PC-3 (cell line): ENCODE data around the gene PSTK. TPM values are rescaled to one million over a fixed set of nuclear protein-coding genes. Genes with fewer than 3 reads are reported as not detected.

Experiments used
- ATAC-seq: fragments of 200-7000 bp; cut with Tn5 transposase; 2 replicates; pipeline ENCODE4 v1.9.1; 2020; ENCODE audit warnings: mild to moderate bottlenecking, moderate library complexity
- BruUV-seq: library from RNA; stranded (reverse); fragments of 400-500 nt; replicated peaks from 2 replicates; lab custom pipeline; 2021; lab: Mats Ljungman, UMichigan
- CTCF ChIA-PET: fragments of 300-600 bp; sonication (Branson Sonifier 250); formaldehyde crosslinking; loops from one replicate; lab custom pipeline; 2022; ENCODE audit warnings: antibody characterized with exemption; lab: Charles Lee
- POLR2A ChIA-PET: fragments of 300-600 bp; sonication (Branson Sonifier 250); formaldehyde crosslinking; loops from one replicate; lab custom pipeline; 2022; ENCODE audit warnings: antibody characterized with exemption; ENCODE audit not compliant: unreplicated experiment; lab: Charles Lee
- DNase-seq: peaks from one replicate; pipeline ENCODE4 v3.0.0-alpha.2; 2015
- H2AFZ ChIP-seq: fragments of 300-600 bp; sonication (generic); 2 replicates; pipeline ENCODE4 v1.6.0; 2016; ENCODE audit warnings: antibody characterized with exemption, low read length
- H3F3A ChIP-seq: fragments of 300-600 bp; sonication (generic); one replicate; pipeline ENCODE4 v1.6.0; 2017; ENCODE audit warnings: antibody characterized with exemption, low read length, control low read depth, mild to moderate bottlenecking; ENCODE audit not compliant: unreplicated experiment
- H3K27ac ChIP-seq: fragments of 300-600 bp; sonication (generic); 2 replicates; pipeline ENCODE4 v1.5.1; 2016; ENCODE audit warnings: mild to moderate bottlenecking, low read length
- H3K27me3 ChIP-seq: fragments of 300-600 bp; sonication (generic); 2 replicates; pipeline ENCODE4 v1.6.1; 2016; ENCODE audit warnings: low read length, mixed read lengths
- H3K36me3 ChIP-seq: fragments of 300-600 bp; sonication (generic); 2 replicates; pipeline ENCODE4 v1.6.1; 2016; ENCODE audit warnings: low read depth, mixed run types, low read length, mixed read lengths
- H3K4me1 ChIP-seq: fragments of 300-600 bp; sonication (generic); 2 replicates; pipeline ENCODE4 v1.5.1; 2016; ENCODE audit warnings: low read length; ENCODE audit not compliant: insufficient read depth
- H3K4me2 ChIP-seq: fragments of 300-600 bp; sonication (generic); 2 replicates; pipeline ENCODE4 v1.6.0; 2016; ENCODE audit warnings: low read length
- H3K4me3 ChIP-seq: fragments of 300-600 bp; sonication (generic); 2 replicates; pipeline ENCODE4 v1.5.1; 2016; ENCODE audit warnings: mild to moderate bottlenecking, low read length, mixed read lengths
- H3K79me2 ChIP-seq: fragments of 300-600 bp; sonication (generic); 2 replicates; pipeline ENCODE4 v1.6.1; 2017; ENCODE audit warnings: low read length, mixed read lengths
- H3K9ac ChIP-seq: fragments of 300-600 bp; sonication (generic); 2 replicates; pipeline ENCODE4 v1.6.0; 2016; ENCODE audit warnings: mild to moderate bottlenecking, low read length
- H3K9me2 ChIP-seq: fragments of 300-600 bp; sonication (generic); replicated peaks from 2 replicates; pipeline ENCODE4 v1.6.1; 2016; ENCODE audit warnings: mixed run types, low read length, mixed read lengths
- H3K9me3 ChIP-seq: fragments of 300-600 bp; sonication (generic); 2 replicates; pipeline ENCODE4 v1.6.1; 2016; ENCODE audit warnings: low read length, mixed read lengths
- H4K20me1 ChIP-seq: fragments of 300-600 bp; sonication (generic); 2 replicates; pipeline ENCODE4 v1.6.1; 2016; ENCODE audit warnings: low read length, mixed read lengths
- EZH2 ChIP-seq: fragments of 300-600 bp; sonication (generic); IDR thresholded peaks from one replicate; pipeline ENCODE4 v1.6.1; 2017; ENCODE audit warnings: antibody characterized with exemption, mild to moderate bottlenecking, low read length; ENCODE audit not compliant: unreplicated experiment
- EZH2phosphoT487 ChIP-seq: fragments of 300-600 bp; sonication (generic); IDR thresholded peaks from 2 replicates; pipeline ENCODE4 v1.6.1; 2018; ENCODE audit warnings: mild to moderate bottlenecking, antibody characterized with exemption, low read length, borderline replicate concordance
- intact Hi-C: fragments of 100-400 bp; cut with micrococcal nuclease; formaldehyde crosslinking; loops from 2 replicates; pipeline ENCODE4 v1.9.0; 2023
- total RNA-seq: library from RNA; depleted of rRNA; stranded (reverse); fragments of >200 nt; gene quantifications from 2 replicates; pipeline ENCODE4 v1.2.3, GENCODE V29; 2014
- TF ChIP-seq, protein P1 (sequence below): fragments of 300-600 bp; sonication (generic); conservative IDR thresholded peaks from 2 replicates; pipeline ENCODE4 v1.5.1; 2017; ENCODE audit warnings: antibody characterized with exemption, low read depth, mild to moderate bottlenecking, low read length

PSTK gene
- total RNA-seq, 1 experiment from 2014 or later, result 2.6 TPM

DNA sequence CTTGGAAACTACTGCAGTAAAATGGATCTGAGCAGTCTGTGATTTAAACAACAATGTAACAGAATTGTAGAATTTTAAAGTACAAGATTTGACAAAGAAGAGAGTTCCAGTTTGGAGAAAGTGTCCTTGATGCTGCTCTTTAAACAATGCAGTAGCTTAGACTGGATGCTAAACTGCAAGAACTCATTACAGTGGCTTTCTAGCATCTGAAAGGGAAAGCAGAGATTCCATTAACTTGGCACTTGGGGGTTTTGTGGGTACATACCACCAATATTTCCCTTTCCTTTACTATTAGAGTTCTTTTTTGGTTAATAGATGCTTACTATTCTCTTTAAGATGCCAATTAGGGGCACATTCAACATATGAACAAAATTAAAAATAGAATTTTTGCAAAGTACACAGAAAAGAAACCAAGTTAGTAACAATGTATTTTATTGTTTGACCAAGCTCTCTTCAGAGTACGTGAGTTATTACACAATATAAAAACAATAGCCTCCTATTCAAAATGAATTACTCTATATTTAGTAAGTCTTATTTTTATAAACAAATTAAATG is 11.9 kb downstream of the PSTK start:
- no peak overlapping the region for H3K27ac ChIP-seq
- 0 out of 2 replicates have a peak, but pooled peaks cover 5% of the 10 kb centered on the region for H3K4me1 ChIP-seq
- H3F3A ChIP-seq, result no peaks in the 10 kb centered on the region
- H3K4me2 ChIP-seq, result no peak overlapping the region
- ChIA-PET POLR2A (no interaction called here), CTCF (no interaction called here)
- H3K27me3 ChIP-seq, result no peaks in the 10 kb centered on the region
- H3K36me3 ChIP-seq, result no peaks in the 10 kb centered on the region
- no TSS peak for BruUV-seq
- no peak overlapping the region for H2AFZ ChIP-seq
- DNase-seq (no peak), ATAC-seq (no peak)
- intact Hi-C loops, result no loop called here
- H3K9me3 ChIP-seq, result no peaks in the 10 kb centered on the region
- H4K20me1 ChIP-seq, result no peaks in the 10 kb centered on the region
- H3K9ac ChIP-seq, result no peak overlapping the region
- no peaks in the 10 kb centered on the region for H3K79me2 ChIP-seq
- TF ChIP-seq, protein P1, sequence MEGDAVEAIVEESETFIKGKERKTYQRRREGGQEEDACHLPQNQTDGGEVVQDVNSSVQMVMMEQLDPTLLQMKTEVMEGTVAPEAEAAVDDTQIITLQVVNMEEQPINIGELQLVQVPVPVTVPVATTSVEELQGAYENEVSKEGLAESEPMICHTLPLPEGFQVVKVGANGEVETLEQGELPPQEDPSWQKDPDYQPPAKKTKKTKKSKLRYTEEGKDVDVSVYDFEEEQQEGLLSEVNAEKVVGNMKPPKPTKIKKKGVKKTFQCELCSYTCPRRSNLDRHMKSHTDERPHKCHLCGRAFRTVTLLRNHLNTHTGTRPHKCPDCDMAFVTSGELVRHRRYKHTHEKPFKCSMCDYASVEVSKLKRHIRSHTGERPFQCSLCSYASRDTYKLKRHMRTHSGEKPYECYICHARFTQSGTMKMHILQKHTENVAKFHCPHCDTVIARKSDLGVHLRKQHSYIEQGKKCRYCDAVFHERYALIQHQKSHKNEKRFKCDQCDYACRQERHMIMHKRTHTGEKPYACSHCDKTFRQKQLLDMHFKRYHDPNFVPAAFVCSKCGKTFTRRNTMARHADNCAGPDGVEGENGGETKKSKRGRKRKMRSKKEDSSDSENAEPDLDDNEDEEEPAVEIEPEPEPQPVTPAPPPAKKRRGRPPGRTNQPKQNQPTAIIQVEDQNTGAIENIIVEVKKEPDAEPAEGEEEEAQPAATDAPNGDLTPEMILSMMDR, result no peak
- TF ChIP-seq EZH2phosphoT487, result no peak
- no peak for TF ChIP-seq EZH2
- no peaks in the 10 kb centered on the region for H3K9me2 ChIP-seq
- no peak overlapping the region for H3K4me3 ChIP-seq

DNA sequence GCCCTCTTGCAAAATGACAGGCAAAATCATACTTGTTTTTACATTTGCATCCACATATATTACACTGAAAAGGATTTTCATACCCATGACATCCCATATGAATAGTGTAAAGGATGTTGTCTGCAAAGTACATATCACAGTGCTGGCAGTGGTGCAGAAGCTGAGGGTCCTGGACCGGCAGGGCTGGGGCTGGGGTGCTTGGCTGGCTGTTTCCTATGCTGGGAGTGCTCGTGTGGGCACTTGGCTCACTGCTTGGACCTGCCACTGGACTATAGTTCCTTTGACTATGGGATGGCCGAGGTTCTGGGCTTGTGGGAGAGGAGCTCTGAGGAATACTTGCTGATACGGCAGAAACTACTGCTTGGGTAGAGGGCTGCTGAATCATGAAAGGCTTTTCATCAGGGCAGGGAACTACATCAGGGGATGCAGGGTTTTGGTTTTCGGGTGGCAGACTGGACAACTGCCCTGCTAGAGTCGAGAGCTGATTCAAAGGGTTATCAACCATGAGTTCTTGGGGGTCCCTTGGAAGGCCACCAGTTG is 13.7 kb downstream of the PSTK start:
- ATAC-seq (no peak), DNase-seq (no peak)
- Histone ChIP-seq H3K27me3 (no peaks in the 10 kb centered on the region), H2AFZ (no peak overlapping the region), H3K9ac (no peak overlapping the region), H3K9me3 (no peaks in the 10 kb centered on the region), H3K4me3 (no peak overlapping the region), H3K4me2 (no peak overlapping the region), H3F3A (no peaks in the 10 kb centered on the region), H3K27ac (no peak overlapping the region), H3K79me2 (peaks cover under 1% of the 10 kb centered on the region; the same call in 1 of the 2 replicates), H3K4me1 (0 out of 2 replicates have a peak, but pooled peaks cover 5% of the 10 kb centered on the region), H4K20me1 (no peaks in the 10 kb centered on the region), H3K9me2 (no peaks in the 10 kb centered on the region), H3K36me3 (no peaks in the 10 kb centered on the region)
- CTCF ChIA-PET, result no interaction called here
- intact Hi-C loops, result no loop called here
- no TSS peak for BruUV-seq
- TF ChIP-seq, protein P1, result no peak
- TF ChIP-seq EZH2 (no peak), EZH2phosphoT487 (no peak)
- POLR2A ChIA-PET, result no interaction called here

DNA sequence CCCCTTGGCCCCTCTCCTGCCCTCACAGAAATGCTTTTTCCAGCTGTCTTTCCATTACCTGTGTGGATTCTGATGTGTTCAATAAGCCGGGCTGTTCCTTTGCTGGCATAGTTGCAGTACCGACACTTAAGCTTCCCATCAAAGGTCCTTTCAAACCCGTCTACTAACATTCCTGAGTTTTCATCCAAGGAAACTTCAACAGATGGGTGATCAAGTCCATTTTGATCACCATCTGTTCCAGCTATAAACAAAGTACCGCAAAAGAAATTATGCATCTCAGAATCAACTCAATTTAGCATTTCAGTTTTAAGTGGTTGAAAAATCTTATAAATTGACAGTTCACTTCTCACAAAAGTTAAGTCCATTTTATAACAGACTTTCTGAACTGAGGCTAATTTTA is 15.7 kb downstream of the PSTK start:
- ChIA-PET POLR2A (no interaction called here), CTCF (no interaction called here)
- intact Hi-C loops, result no loop called here
- Histone ChIP-seq H3K4me3 (no peak overlapping the region), H3K9me3 (no peaks in the 10 kb centered on the region), H3K9me2 (no peaks in the 10 kb centered on the region), H3K9ac (no peak overlapping the region), H3K4me2 (no peak overlapping the region), H3K79me2 (peaks cover 18% of the 10 kb centered on the region), H3K36me3 (no peaks in the 10 kb centered on the region), H3K27ac (no peak overlapping the region), H2AFZ (no peak overlapping the region), H3K27me3 (no peaks in the 10 kb centered on the region), H4K20me1 (no peaks in the 10 kb centered on the region), H3F3A (no peaks in the 10 kb centered on the region), H3K4me1 (peaks cover 5% of the 10 kb centered on the region; the same call in 1 of the 2 replicates)
- TF ChIP-seq, protein P1, result no peak
- no peak for TF ChIP-seq EZH2
- no peak for TF ChIP-seq EZH2phosphoT487
- ATAC-seq, result no peak
- no peak for DNase-seq
- no TSS peak for BruUV-seq
